GM12878 (cell line): ENCODE measurements around the gene PLEKHM2. TPM values are rescaled to one million over a fixed set of nuclear protein-coding genes. Genes with fewer than 3 reads are reported as not detected.

Source experiments
- ATAC-seq: fragments of 200-7000 bp; cut with Tn5 transposase; 3 replicates; pipeline ENCODE4 v1.9.1; 2020; ENCODE audit warnings: mild to moderate bottlenecking, moderate library complexity
- BruUV-seq: library from RNA; stranded (reverse); fragments of 400-500 nt; replicated peaks from 2 replicates; lab custom pipeline; 2021; lab: Mats Ljungman, UMichigan
- CTCF ChIA-PET: fragments of 300-600 bp; sonication (Branson Sonifier 250); formaldehyde crosslinking; extraction: SDS; loops from one replicate; lab custom pipeline; 2021; ENCODE audit warnings: inconsistent platforms; lab: Yijun Ruan, JAX
- POLR2A ChIA-PET: fragments of 350-600 bp; formaldehyde crosslinking; extraction: SDS; loops from one replicate; lab custom pipeline; 2021; ENCODE audit warnings: inconsistent platforms; lab: Charles Lee
- RAD21 ChIA-PET: fragments of 300-600 bp; sonication (Branson Sonifier 250); formaldehyde crosslinking; loops from one replicate; lab custom pipeline; 2023; ENCODE audit warnings: antibody characterized with exemption; ENCODE audit not compliant: unreplicated experiment; lab: Charles Lee
- SMC1A ChIA-PET: fragments of 300-600 bp; sonication (Branson Sonifier 250); formaldehyde crosslinking; loops from one replicate; lab custom pipeline; 2023; ENCODE audit not compliant: unreplicated experiment, uncharacterized antibody; lab: Charles Lee
- DNase-seq: peaks from one replicate; pipeline ENCODE4 v3.0.0-alpha.2; 2011; ENCODE audit warnings: low read depth, low spot score
- FAIRE-seq: peaks from 3 replicates; lab custom pipeline; 2011; peaks lifted over from hg19 to GRCh38; lab: Jason Lieb, UNC
- H2AFZ ChIP-seq: 2 replicates; pipeline ENCODE4 v1.6.0; 2011; ENCODE audit warnings: low read depth, low read length, control low read depth; ENCODE audit not compliant: control insufficient read depth
- H3K27ac ChIP-seq: 2 replicates; pipeline ENCODE4 v1.5.1; 2011; ENCODE audit warnings: control low read depth; ENCODE audit not compliant: control insufficient read depth, insufficient read depth
- H3K27me3 ChIP-seq, 2 experiments: replicated peaks in 1 of 2; 2 replicates each; pipeline versions ENCODE4 v1.6.0 to v1.6.1; 2011; ENCODE audit warnings: low read length in 1 of 2; ENCODE audit not compliant: control insufficient read depth in 2 of 2, insufficient read depth in 2 of 2
- H3K36me3 ChIP-seq, 2 experiments: 2 replicates each; pipeline ENCODE4 v1.5.1; 2011; ENCODE audit warnings: low read length in 1 of 2; ENCODE audit not compliant: control insufficient read depth in 2 of 2, insufficient read depth in 2 of 2
- H3K4me1 ChIP-seq: 2 replicates; pipeline ENCODE4 v1.6.1; 2011; ENCODE audit warnings: mild to moderate bottlenecking, low read length, moderate library complexity, mixed read lengths; ENCODE audit not compliant: control insufficient read depth, insufficient read depth
- H3K4me2 ChIP-seq: 2 replicates; pipeline ENCODE4 v1.6.0; 2011; ENCODE audit warnings: control low read depth; ENCODE audit not compliant: control insufficient read depth, insufficient read depth
- H3K4me3 ChIP-seq: fragments of 200-600 bp; sonication (generic); 2 replicates; pipeline ENCODE4 v1.5.1; 2016
- H3K79me2 ChIP-seq: 2 replicates; pipeline ENCODE4 v1.6.0; 2011; ENCODE audit warnings: low read length; ENCODE audit not compliant: control insufficient read depth, insufficient read depth
- H3K9ac ChIP-seq: 2 replicates; pipeline ENCODE4 v1.8.0; 2011; ENCODE audit warnings: low read length, control low read depth, mixed read lengths; ENCODE audit not compliant: control insufficient read depth, insufficient read depth
- H3K9me3 ChIP-seq: replicated peaks from 3 replicates; pipeline ENCODE4 v1.5.1; 2011; ENCODE audit warnings: mild to moderate bottlenecking, low read length; ENCODE audit not compliant: control insufficient read depth, insufficient read depth
- H4K20me1 ChIP-seq: 2 replicates; pipeline ENCODE4 v1.6.0; 2011; ENCODE audit not compliant: control insufficient read depth, insufficient read depth
- BMI1 ChIP-seq: fragments of 450-650 bp; IDR thresholded peaks from 2 replicates; pipeline ENCODE4 v1.6.1; 2016; ENCODE audit warnings: mild to moderate bottlenecking, moderate library complexity, borderline replicate concordance
- CBX5 ChIP-seq: sonication (generic); IDR thresholded peaks from 2 replicates; pipeline ENCODE4 v1.6.1; 2016; ENCODE audit warnings: low read depth, moderate library complexity, mild to moderate bottlenecking, inconsistent platforms
- CHD2 ChIP-seq: IDR thresholded peaks from 2 replicates; pipeline ENCODE4 v1.6.1; 2011; ENCODE audit warnings: low read depth, low read length, improper control_type of control experiment, borderline replicate concordance
- HDAC6 ChIP-seq: fragments of 200-600 bp; sonication (generic); IDR thresholded peaks from one replicate; pipeline ENCODE4 v1.8.0; 2017; ENCODE audit warnings: antibody characterized with exemption; ENCODE audit not compliant: unreplicated experiment
- NRF1 ChIP-seq: conservative IDR thresholded peaks from 2 replicates; pipeline ENCODE4 v1.6.1; 2011; ENCODE audit warnings: mild to moderate bottlenecking, low read depth, low read length, improper control_type of control experiment
- RELA ChIP-seq: fragments of 450-650 bp; IDR thresholded peaks from 2 replicates; pipeline ENCODE4 v1.8.0; 2014; ENCODE audit warnings: borderline replicate concordance; ENCODE audit not compliant: partially characterized antibody
- TBL1XR1 ChIP-seq: IDR thresholded peaks from 2 replicates; pipeline ENCODE4 v1.6.1; 2012; ENCODE audit warnings: low read depth, low read length, improper control_type of control experiment
- WGBS: methylation state at CpG from one replicate; pipeline ENCODE4 v1.1.6; 2016; ENCODE audit warnings: low lambda C conversion rate; ENCODE audit not compliant: insufficient replicate concordance, insufficient coverage; ENCODE audit errors: missing lambda C conversion rate; 5-methylcytosine and 5-hydroxymethylcytosine counted together
- in situ Hi-C: fragments of 300-500 bp; cut with MboI; formaldehyde crosslinking; loops from 9 replicates; pipeline ENCODE4 v1.14.3; 2018; ENCODE audit warnings: mixed read lengths
- intact Hi-C: fragments of 100-400 bp; cut with micrococcal nuclease; formaldehyde crosslinking; loops from one replicate; pipeline ENCODE4 v1.14.2; 2022; ENCODE audit not compliant: unreplicated experiment
- polyA plus RNA-seq, 11 experiments: library from polyadenylated mRNA; depleted of rRNA in 4 of 11; unstranded in 6 of 11; stranded (reverse) in 5 of 11; fragments of >200 nt; fragmentation: Nextera tagmentation in 4 of 11; fragmentation: Illumina TruSeq in 1 of 11; extraction: Ambion mirVana in 4 of 11; extraction: Trizol in 1 of 11; gene quantifications; 1 replicate in 1 of 11; 2 replicates in 10 of 11; pipeline versions ENCODE4 v1.2.1 to v1.2.3, GENCODE V29; 2011 to 2016; ENCODE audit warnings: inconsistent platforms in 2 of 11, missing spikeins in 2 of 11, low read depth in 1 of 11
- total RNA-seq, 4 experiments: library from RNA; depleted of rRNA in 3 of 4; stranded (reverse); fragments of >200 nt in 3 of 4; fragmentation: Illumina TruSeq in 1 of 4; extraction: Trizol in 1 of 4; gene quantifications; 2 replicates each; pipeline versions ENCODE4 v1.2.1 to v1.2.3, GENCODE V29; 2013 to 2021
- TF ChIP-seq, protein P1 (sequence below): fragments of 150-350 bp; IDR thresholded peaks from 2 replicates; pipeline ENCODE4 v1.6.1; 2016; ENCODE audit warnings: low read depth, low read length
- TF ChIP-seq, protein P2 (sequence below): fragments of 450-650 bp; IDR thresholded peaks from 2 replicates; pipeline ENCODE4 v1.6.1; 2016; ENCODE audit warnings: mild to moderate bottlenecking, moderate library complexity, borderline replicate concordance
- TF ChIP-seq, protein P3 (sequence below), 3 experiments: IDR thresholded peaks in 2 of 3; conservative IDR thresholded peaks in 1 of 3; 2 replicates each; pipeline ENCODE4 v1.5.1; 2011; ENCODE audit warnings: low read depth in 3 of 3, low read length in 3 of 3, mild to moderate bottlenecking in 3 of 3, control low read depth in 2 of 3, moderate library complexity in 2 of 3, inconsistent platforms in 1 of 3, mixed read lengths in 1 of 3; ENCODE audit not compliant: control insufficient read depth in 2 of 3, insufficient read depth in 1 of 3; ENCODE audit errors: extremely low read depth in 1 of 3

Gene PLEKHM2
- total and polyA plus RNA-seq, 10 of the 15 experiments (the other 5 are each of a cell fraction or from before 2014, with no cell fraction given): 0.37 to 55.2 (median 19.3) TPM

DNA sequence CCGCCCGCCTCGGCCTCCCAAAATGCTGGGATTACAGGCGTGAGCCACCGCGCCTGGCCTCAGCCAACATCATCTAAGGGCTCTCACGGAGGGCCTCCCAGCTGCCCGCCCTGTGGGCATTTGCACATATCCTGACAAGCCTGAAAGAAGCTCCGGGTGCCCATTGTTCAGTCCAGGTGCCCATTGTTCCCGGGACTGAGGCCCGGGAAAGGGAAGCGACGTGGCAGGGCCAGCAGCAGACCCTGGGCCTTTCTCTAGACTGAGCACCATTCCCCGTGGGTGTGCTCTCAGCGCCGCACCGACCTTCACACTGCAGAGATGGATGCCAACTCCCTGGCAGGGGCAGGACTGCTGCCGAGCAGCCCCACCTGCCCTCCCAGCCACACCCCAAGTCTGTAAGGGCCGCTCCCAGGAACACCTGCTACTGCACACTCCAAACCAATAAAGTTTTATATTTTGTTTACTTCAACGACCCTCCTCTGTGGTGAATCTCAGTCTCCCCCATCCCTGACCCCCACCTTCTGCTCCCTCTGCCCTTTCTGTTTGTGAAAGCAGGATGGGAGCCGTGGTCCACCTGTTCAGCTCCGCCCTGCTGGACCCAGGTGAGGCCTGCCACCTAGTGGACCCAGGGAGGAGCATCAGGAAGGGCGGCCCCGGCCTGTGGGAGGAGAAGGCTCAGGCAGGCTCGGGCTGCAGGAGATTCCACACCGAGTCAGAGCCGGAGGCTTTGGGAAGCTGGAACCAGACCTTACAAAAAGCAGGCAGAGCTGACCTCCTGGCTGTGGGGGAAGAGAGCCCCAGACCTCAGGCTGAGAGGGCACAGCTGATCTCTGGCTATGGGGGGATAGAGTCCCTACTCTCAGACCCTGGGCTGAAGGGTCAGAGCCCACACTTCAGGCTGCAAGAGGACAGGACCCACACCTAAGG is 57.1 kb downstream of the PLEKHM2 start (continued):
- peak; percentile 28 for TF ChIP-seq RELA
- TF ChIP-seq BMI1: no peak
- TF ChIP-seq, protein P1, sequence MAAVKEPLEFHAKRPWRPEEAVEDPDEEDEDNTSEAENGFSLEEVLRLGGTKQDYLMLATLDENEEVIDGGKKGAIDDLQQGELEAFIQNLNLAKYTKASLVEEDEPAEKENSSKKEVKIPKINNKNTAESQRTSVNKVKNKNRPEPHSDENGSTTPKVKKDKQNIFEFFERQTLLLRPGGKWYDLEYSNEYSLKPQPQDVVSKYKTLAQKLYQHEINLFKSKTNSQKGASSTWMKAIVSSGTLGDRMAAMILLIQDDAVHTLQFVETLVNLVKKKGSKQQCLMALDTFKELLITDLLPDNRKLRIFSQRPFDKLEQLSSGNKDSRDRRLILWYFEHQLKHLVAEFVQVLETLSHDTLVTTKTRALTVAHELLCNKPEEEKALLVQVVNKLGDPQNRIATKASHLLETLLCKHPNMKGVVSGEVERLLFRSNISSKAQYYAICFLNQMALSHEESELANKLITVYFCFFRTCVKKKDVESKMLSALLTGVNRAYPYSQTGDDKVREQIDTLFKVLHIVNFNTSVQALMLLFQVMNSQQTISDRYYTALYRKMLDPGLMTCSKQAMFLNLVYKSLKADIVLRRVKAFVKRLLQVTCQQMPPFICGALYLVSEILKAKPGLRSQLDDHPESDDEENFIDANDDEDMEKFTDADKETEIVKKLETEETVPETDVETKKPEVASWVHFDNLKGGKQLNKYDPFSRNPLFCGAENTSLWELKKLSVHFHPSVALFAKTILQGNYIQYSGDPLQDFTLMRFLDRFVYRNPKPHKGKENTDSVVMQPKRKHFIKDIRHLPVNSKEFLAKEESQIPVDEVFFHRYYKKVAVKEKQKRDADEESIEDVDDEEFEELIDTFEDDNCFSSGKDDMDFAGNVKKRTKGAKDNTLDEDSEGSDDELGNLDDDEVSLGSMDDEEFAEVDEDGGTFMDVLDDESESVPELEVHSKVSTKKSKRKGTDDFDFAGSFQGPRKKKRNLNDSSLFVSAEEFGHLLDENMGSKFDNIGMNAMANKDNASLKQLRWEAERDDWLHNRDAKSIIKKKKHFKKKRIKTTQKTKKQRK: no peak
- TF ChIP-seq CHD2: no peak
- TF ChIP-seq, all 136 proteins: peak for 8

DNA sequence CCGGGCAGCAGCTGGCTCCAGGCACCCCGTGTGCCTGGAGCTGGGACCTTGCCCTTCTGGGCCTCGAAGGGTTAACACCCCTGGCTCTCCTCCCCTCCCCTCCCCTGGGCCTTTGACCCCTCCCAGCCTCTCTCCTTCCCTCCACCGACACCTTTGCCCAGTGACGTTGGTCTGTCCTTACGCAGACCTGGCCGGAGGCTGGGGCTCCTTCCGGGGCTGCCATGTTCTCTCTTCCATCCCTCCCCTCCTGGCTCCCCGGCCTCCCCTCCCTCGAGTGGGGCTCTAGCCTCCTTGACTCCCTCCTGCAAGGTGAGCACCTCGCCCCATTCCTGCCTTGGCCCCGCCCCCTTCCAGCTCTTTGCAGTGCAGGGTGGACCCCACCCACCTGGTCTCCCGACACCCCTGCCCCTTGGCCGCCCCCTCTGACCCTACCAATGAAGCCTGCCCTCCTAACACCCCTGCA is 58.2 kb downstream of the PLEKHM2 start, which contains the start of gene TMEM82:
Gene TMEM82 (plus strand): TSS at position 161 of the 463 bp plus-strand sequence. CDS start 61 bp downstream, at position 222.
- WGBS: 41% methylated on average over 7 of the region's 14 CpGs
- Histone ChIP-seq H3K27ac (no peak within 1 kb of the TSS), H4K20me1 (no peaks in the 10 kb centered on the region), H3K27me3 (no peaks in the 10 kb centered on the region), H3K79me2 (no peaks in the 10 kb centered on the region), H3K9ac (no peak within 1 kb of the TSS), H3K4me1 (0 out of 2 replicates have a peak, but pooled peaks cover 3% of the 10 kb centered on the region), H3K4me2 (no peak within 1 kb of the TSS), H3K9me3 (no peaks in the 10 kb centered on the region), H3K4me3 (no peak within 1 kb of the TSS), H3K36me3 (no peaks in the 10 kb centered on the region), H2AFZ (no peak within 1 kb of the TSS)
- BruUV-seq: no TSS peak
- DNase-seq: no peak
- ChIA-PET POLR2A (interaction anchor here (0.7 kb wide), 1 partner anchor 153 kb away, joined by 5 read pairs; no protein-coding TSS in a partner anchor), SMC1A (interaction anchor here (1.5 kb wide), 1 partner anchor 149 kb away, joined by 4 read pairs; no protein-coding TSS in a partner anchor), CTCF (interaction anchor here (0.9 to 1.5 kb wide), 3 partner anchors 139 to 419 kb away, joined by 3 to 8 read pairs (median 3); no protein-coding TSS in a partner anchor), RAD21 (no interaction called here)
- ATAC-seq: no peak
- FAIRE-seq: no peak
- intact Hi-C loops (loop anchor here (5.0 kb wide), 1 partner anchor 305 kb away; the partner anchor contains the start of gene CTRC), in situ Hi-C loops (no loop called here)
- TF ChIP-seq, protein P2, sequence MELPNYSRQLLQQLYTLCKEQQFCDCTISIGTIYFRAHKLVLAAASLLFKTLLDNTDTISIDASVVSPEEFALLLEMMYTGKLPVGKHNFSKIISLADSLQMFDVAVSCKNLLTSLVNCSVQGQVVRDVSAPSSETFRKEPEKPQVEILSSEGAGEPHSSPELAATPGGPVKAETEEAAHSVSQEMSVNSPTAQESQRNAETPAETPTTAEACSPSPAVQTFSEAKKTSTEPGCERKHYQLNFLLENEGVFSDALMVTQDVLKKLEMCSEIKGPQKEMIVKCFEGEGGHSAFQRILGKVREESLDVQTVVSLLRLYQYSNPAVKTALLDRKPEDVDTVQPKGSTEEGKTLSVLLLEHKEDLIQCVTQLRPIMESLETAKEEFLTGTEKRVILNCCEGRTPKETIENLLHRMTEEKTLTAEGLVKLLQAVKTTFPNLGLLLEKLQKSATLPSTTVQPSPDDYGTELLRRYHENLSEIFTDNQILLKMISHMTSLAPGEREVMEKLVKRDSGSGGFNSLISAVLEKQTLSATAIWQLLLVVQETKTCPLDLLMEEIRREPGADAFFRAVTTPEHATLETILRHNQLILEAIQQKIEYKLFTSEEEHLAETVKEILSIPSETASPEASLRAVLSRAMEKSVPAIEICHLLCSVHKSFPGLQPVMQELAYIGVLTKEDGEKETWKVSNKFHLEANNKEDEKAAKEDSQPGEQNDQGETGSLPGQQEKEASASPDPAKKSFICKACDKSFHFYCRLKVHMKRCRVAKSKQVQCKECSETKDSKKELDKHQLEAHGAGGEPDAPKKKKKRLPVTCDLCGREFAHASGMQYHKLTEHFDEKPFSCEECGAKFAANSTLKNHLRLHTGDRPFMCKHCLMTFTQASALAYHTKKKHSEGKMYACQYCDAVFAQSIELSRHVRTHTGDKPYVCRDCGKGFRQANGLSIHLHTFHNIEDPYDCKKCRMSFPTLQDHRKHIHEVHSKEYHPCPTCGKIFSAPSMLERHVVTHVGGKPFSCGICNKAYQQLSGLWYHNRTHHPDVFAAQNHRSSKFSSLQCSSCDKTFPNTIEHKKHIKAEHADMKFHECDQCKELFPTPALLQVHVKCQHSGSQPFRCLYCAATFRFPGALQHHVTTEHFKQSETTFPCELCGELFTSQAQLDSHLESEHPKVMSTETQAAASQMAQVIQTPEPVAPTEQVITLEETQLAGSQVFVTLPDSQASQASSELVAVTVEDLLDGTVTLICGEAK: no peak
- TF ChIP-seq, protein P3, sequence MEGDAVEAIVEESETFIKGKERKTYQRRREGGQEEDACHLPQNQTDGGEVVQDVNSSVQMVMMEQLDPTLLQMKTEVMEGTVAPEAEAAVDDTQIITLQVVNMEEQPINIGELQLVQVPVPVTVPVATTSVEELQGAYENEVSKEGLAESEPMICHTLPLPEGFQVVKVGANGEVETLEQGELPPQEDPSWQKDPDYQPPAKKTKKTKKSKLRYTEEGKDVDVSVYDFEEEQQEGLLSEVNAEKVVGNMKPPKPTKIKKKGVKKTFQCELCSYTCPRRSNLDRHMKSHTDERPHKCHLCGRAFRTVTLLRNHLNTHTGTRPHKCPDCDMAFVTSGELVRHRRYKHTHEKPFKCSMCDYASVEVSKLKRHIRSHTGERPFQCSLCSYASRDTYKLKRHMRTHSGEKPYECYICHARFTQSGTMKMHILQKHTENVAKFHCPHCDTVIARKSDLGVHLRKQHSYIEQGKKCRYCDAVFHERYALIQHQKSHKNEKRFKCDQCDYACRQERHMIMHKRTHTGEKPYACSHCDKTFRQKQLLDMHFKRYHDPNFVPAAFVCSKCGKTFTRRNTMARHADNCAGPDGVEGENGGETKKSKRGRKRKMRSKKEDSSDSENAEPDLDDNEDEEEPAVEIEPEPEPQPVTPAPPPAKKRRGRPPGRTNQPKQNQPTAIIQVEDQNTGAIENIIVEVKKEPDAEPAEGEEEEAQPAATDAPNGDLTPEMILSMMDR (IDR thresholded peaks at IDR 0.05 in 2 of 3, conservative IDR thresholded peaks at IDR 0.05 in 1 of 3; ENCODE audit: control insufficient read depth in 2 of 3, extremely low read depth in 1 of 3, insufficient read depth in 1 of 3, low read depth in 3 of 3, low read length in 3 of 3): no peak
- TF ChIP-seq TBL1XR1 (no peak), HDAC6 (no peak), CBX5 (no peak), NRF1 (no peak)
